GM12878 (cell line): ENCODE measurements around the gene NIPAL3. TPM values are rescaled to one million over a fixed set of nuclear protein-coding genes. Genes with fewer than 3 reads are reported as not detected.

Experiments used
- ATAC-seq: fragments of 200-7000 bp; cut with Tn5 transposase; 3 replicates; pipeline ENCODE4 v1.9.1; 2020; ENCODE audit warnings: mild to moderate bottlenecking, moderate library complexity
- BruUV-seq: library from RNA; stranded (reverse); fragments of 400-500 nt; replicated peaks from 2 replicates; lab custom pipeline; 2021; lab: Mats Ljungman, UMichigan
- CTCF ChIA-PET: fragments of 300-600 bp; sonication (Branson Sonifier 250); formaldehyde crosslinking; extraction: SDS; loops from one replicate; lab custom pipeline; 2021; ENCODE audit warnings: inconsistent platforms; lab: Yijun Ruan, JAX
- POLR2A ChIA-PET: fragments of 350-600 bp; formaldehyde crosslinking; extraction: SDS; loops from one replicate; lab custom pipeline; 2021; ENCODE audit warnings: inconsistent platforms; lab: Charles Lee
- RAD21 ChIA-PET: fragments of 300-600 bp; sonication (Branson Sonifier 250); formaldehyde crosslinking; loops from one replicate; lab custom pipeline; 2023; ENCODE audit warnings: antibody characterized with exemption; ENCODE audit not compliant: unreplicated experiment; lab: Charles Lee
- SMC1A ChIA-PET: fragments of 300-600 bp; sonication (Branson Sonifier 250); formaldehyde crosslinking; loops from one replicate; lab custom pipeline; 2023; ENCODE audit not compliant: unreplicated experiment, uncharacterized antibody; lab: Charles Lee
- DNase-seq: peaks from one replicate; pipeline ENCODE4 v3.0.0-alpha.2; 2011; ENCODE audit warnings: low read depth, low spot score
- FAIRE-seq: peaks from 3 replicates; lab custom pipeline; 2011; peaks lifted over from hg19 to GRCh38; lab: Jason Lieb, UNC
- H2AFZ ChIP-seq: 2 replicates; pipeline ENCODE4 v1.6.0; 2011; ENCODE audit warnings: low read depth, low read length, control low read depth; ENCODE audit not compliant: control insufficient read depth
- H3K27ac ChIP-seq: 2 replicates; pipeline ENCODE4 v1.5.1; 2011; ENCODE audit warnings: control low read depth; ENCODE audit not compliant: control insufficient read depth, insufficient read depth
- H3K27me3 ChIP-seq, 2 experiments: replicated peaks in 1 of 2; 2 replicates each; pipeline versions ENCODE4 v1.6.0 to v1.6.1; 2011; ENCODE audit warnings: low read length in 1 of 2; ENCODE audit not compliant: control insufficient read depth in 2 of 2, insufficient read depth in 2 of 2
- H3K36me3 ChIP-seq, 2 experiments: 2 replicates each; pipeline ENCODE4 v1.5.1; 2011; ENCODE audit warnings: low read length in 1 of 2; ENCODE audit not compliant: control insufficient read depth in 2 of 2, insufficient read depth in 2 of 2
- H3K4me1 ChIP-seq: 2 replicates; pipeline ENCODE4 v1.6.1; 2011; ENCODE audit warnings: mild to moderate bottlenecking, low read length, moderate library complexity, mixed read lengths; ENCODE audit not compliant: control insufficient read depth, insufficient read depth
- H3K4me2 ChIP-seq: 2 replicates; pipeline ENCODE4 v1.6.0; 2011; ENCODE audit warnings: control low read depth; ENCODE audit not compliant: control insufficient read depth, insufficient read depth
- H3K4me3 ChIP-seq: fragments of 200-600 bp; sonication (generic); 2 replicates; pipeline ENCODE4 v1.5.1; 2016
- H3K79me2 ChIP-seq: 2 replicates; pipeline ENCODE4 v1.6.0; 2011; ENCODE audit warnings: low read length; ENCODE audit not compliant: control insufficient read depth, insufficient read depth
- H3K9ac ChIP-seq: 2 replicates; pipeline ENCODE4 v1.8.0; 2011; ENCODE audit warnings: low read length, control low read depth, mixed read lengths; ENCODE audit not compliant: control insufficient read depth, insufficient read depth
- H3K9me3 ChIP-seq: replicated peaks from 3 replicates; pipeline ENCODE4 v1.5.1; 2011; ENCODE audit warnings: mild to moderate bottlenecking, low read length; ENCODE audit not compliant: control insufficient read depth, insufficient read depth
- H4K20me1 ChIP-seq: 2 replicates; pipeline ENCODE4 v1.6.0; 2011; ENCODE audit not compliant: control insufficient read depth, insufficient read depth
- CHD2 ChIP-seq: IDR thresholded peaks from 2 replicates; pipeline ENCODE4 v1.6.1; 2011; ENCODE audit warnings: low read depth, low read length, improper control_type of control experiment, borderline replicate concordance
- FOS ChIP-seq: IDR thresholded peaks from 3 replicates; pipeline ENCODE4 v1.6.1; 2011; ENCODE audit warnings: borderline replicate concordance; ENCODE audit not compliant: insufficient read length; ENCODE audit errors: extremely low read depth
- MAX ChIP-seq: IDR thresholded peaks from 2 replicates; pipeline ENCODE4 v1.6.1; 2012; ENCODE audit warnings: low read depth, low read length, improper control_type of control experiment
- NFXL1 ChIP-seq: fragments of 450-650 bp; IDR thresholded peaks from 2 replicates; pipeline ENCODE4 v1.6.1; 2017; ENCODE audit warnings: antibody characterized with exemption, mild to moderate bottlenecking, borderline replicate concordance
- NRF1 ChIP-seq: conservative IDR thresholded peaks from 2 replicates; pipeline ENCODE4 v1.6.1; 2011; ENCODE audit warnings: mild to moderate bottlenecking, low read depth, low read length, improper control_type of control experiment
- POU2F2 ChIP-seq: IDR thresholded peaks from 3 replicates; pipeline ENCODE4 v1.6.1; 2011; ENCODE audit warnings: low read depth, mild to moderate bottlenecking, low read length, borderline replicate concordance
- RFX5 ChIP-seq: IDR thresholded peaks from 2 replicates; pipeline ENCODE4 v1.6.1; 2011; ENCODE audit warnings: low read depth, low read length, improper control_type of control experiment
- SMC3 ChIP-seq: IDR thresholded peaks from 2 replicates; pipeline ENCODE4 v1.6.1; 2011; ENCODE audit warnings: low read length, improper control_type of control experiment, borderline replicate concordance
- ZBTB40 ChIP-seq: fragments of 450-650 bp; IDR thresholded peaks from 2 replicates; pipeline ENCODE4 v1.6.1; 2016; ENCODE audit warnings: mild to moderate bottlenecking, moderate library complexity, borderline replicate concordance
- ZNF24 ChIP-seq: fragments of 450-650 bp; IDR thresholded peaks from 2 replicates; pipeline ENCODE4 v1.6.1; 2017; ENCODE audit warnings: antibody characterized with exemption, mild to moderate bottlenecking
- ZNF622 ChIP-seq: fragments of 450-650 bp; IDR thresholded peaks from 2 replicates; pipeline ENCODE4 v1.6.1; 2017; ENCODE audit warnings: mild to moderate bottlenecking, inconsistent platforms
- ZNF687 ChIP-seq: fragments of 450-650 bp; IDR thresholded peaks from 2 replicates; pipeline ENCODE4 v1.6.1; 2017; ENCODE audit warnings: mild to moderate bottlenecking, moderate library complexity
- whole genome bisulfite sequencing: methylation state at CpG from one replicate; pipeline ENCODE4 v1.1.6; 2016; ENCODE audit warnings: low lambda C conversion rate; ENCODE audit not compliant: insufficient replicate concordance, insufficient coverage; ENCODE audit errors: missing lambda C conversion rate; 5-methylcytosine and 5-hydroxymethylcytosine counted together
- in situ Hi-C: fragments of 300-500 bp; cut with MboI; formaldehyde crosslinking; loops from 9 replicates; pipeline ENCODE4 v1.14.3; 2018; ENCODE audit warnings: mixed read lengths
- intact Hi-C: fragments of 100-400 bp; cut with micrococcal nuclease; formaldehyde crosslinking; loops from one replicate; pipeline ENCODE4 v1.14.2; 2022; ENCODE audit not compliant: unreplicated experiment
- polyA plus RNA-seq, 11 experiments: library from polyadenylated mRNA; depleted of rRNA in 4 of 11; unstranded in 6 of 11; stranded (reverse) in 5 of 11; fragments of >200 nt; fragmentation: Nextera tagmentation in 4 of 11; fragmentation: Illumina TruSeq in 1 of 11; extraction: Ambion mirVana in 4 of 11; extraction: Trizol in 1 of 11; gene quantifications; 1 replicate in 1 of 11; 2 replicates in 10 of 11; pipeline versions ENCODE4 v1.2.1 to v1.2.3, GENCODE V29; 2011 to 2016; ENCODE audit warnings: inconsistent platforms in 2 of 11, missing spikeins in 2 of 11, low read depth in 1 of 11
- total RNA-seq, 4 experiments: library from RNA; depleted of rRNA in 3 of 4; stranded (reverse); fragments of >200 nt in 3 of 4; fragmentation: Illumina TruSeq in 1 of 4; extraction: Trizol in 1 of 4; gene quantifications; 2 replicates each; pipeline versions ENCODE4 v1.2.1 to v1.2.3, GENCODE V29; 2013 to 2021

The NIPAL3 gene
- total and polyA plus RNA-seq, 10 of the 15 experiments (the other 5 are each of a cell fraction or from before 2014, with no cell fraction given) = 2.1 to 9.4 (median 4.2) TPM

- no peak for TF ChIP-seq ZBTB40
- TF ChIP-seq RFX5 = no peak
- TF ChIP-seq, all 136 proteins: peak for 0
Observed at GRCh38 chr1:24369801-24370200, 45.8 kb upstream of the NIPAL3 start (continued).

- ChIA-PET CTCF (interaction anchor here (0.8 to 2.7 kb wide), 4 partner anchors 19 to 171 kb away, joined by 3 to 8 read pairs (median 4); no protein-coding TSS in a partner anchor), RAD21 (no interaction called here), POLR2A (no interaction called here), SMC1A (interaction anchor here (2.6 kb wide), 1 partner anchor 19 kb away, joined by 9 read pairs; no protein-coding TSS in a partner anchor)
- Histone ChIP-seq H3K9me3 (no peaks in the 10 kb centered on the region), H3K27me3 (no peaks in the 10 kb centered on the region; a peak in 1 of 4 replicates), H3K4me2 (peak overlapping the region; percentile 14; the same call in 1 of the 2 replicates), H3K4me3 (no peak overlapping the region), H3K36me3 (no peaks in the 10 kb centered on the region), H3K79me2 (no peaks in the 10 kb centered on the region), H2AFZ (peak overlapping the region; percentile 9), H4K20me1 (no peaks in the 10 kb centered on the region), H3K4me1 (peaks cover 12% of the 10 kb centered on the region), H3K27ac (peak overlapping the region; percentile 42; the same call in 1 of the 2 replicates), H3K9ac (no peak overlapping the region)
- BruUV-seq = no TSS peak
- FAIRE-seq (peak; percentile 94), ATAC-seq (peak; percentile 87), DNase-seq (no peak)
- 6% methylated on average over 7 of the region's 7 CpGs for WGBS
- in situ Hi-C loops (no loop called here), intact Hi-C loops (no loop called here)
- TF ChIP-seq NRF1 (no peak), CHD2 (no peak), ZNF24 (no peak), FOS (no peak), ZNF622 (no peak), NFXL1 (no peak), POU2F2 (no peak), ZNF687 (no peak), SMC3 (no peak), MAX (no peak)
Observed at GRCh38 chr1:24373044-24373443, 42.6 kb upstream of the NIPAL3 start.
